H1 (cell line): ENCODE results near the gene ASRGL1.

Source experiments
- CHD1 ChIP-seq: IDR thresholded peaks from 2 replicates; pipeline ENCODE4 v1.6.1; 2012; ENCODE audit warnings: low read depth, low read length, improper control_type of control experiment
- EZH2 ChIP-seq: fragments of 200-600 bp; sonication (generic); IDR thresholded peaks from 2 replicates; pipeline ENCODE4 v1.7.1; 2012; ENCODE audit warnings: low read depth, mild to moderate bottlenecking, moderate library complexity, low read length, inconsistent platforms; ENCODE audit not compliant: severe bottlenecking
- JUN ChIP-seq: IDR thresholded peaks from 2 replicates; pipeline ENCODE4 v1.6.1; 2011; ENCODE audit warnings: low read depth, mild to moderate bottlenecking, improper control_type of control experiment, low read length
- KDM4A ChIP-seq: IDR thresholded peaks from one replicate; pipeline ENCODE4 v1.7.1; 2012; ENCODE audit warnings: low read depth, mild to moderate bottlenecking, moderate library complexity, low read length, inconsistent platforms; ENCODE audit not compliant: severe bottlenecking
- MAX ChIP-seq: IDR thresholded peaks from 2 replicates; pipeline ENCODE4 v1.6.1; 2012; ENCODE audit warnings: inconsistent platforms
- POLR2A ChIP-seq, 2 experiments: IDR thresholded peaks; 1 replicate in 1 of 2; 2 replicates in 1 of 2; pipeline ENCODE4 v1.6.1; 2011; ENCODE audit warnings: low read depth in 2 of 2, low read length in 2 of 2, mild to moderate bottlenecking in 2 of 2; ENCODE audit errors: control extremely low read depth in 1 of 2
- RAD21 ChIP-seq, 2 experiments: IDR thresholded peaks in 1 of 2; conservative IDR thresholded peaks in 1 of 2; 2 replicates each; pipeline ENCODE4 v1.6.1; 2011; ENCODE audit warnings: low read depth in 2 of 2, low read length in 2 of 2, improper control_type of control experiment in 1 of 2, inconsistent platforms in 1 of 2, mild to moderate bottlenecking in 1 of 2, moderate library complexity in 1 of 2
- SP1 ChIP-seq: IDR thresholded peaks from 2 replicates; pipeline ENCODE4 v1.6.1; 2011; ENCODE audit warnings: low read depth, low read length
- TF ChIP-seq, protein P1 (sequence below), 3 experiments: IDR thresholded peaks; 1 replicate in 2 of 3; 2 replicates in 1 of 3; pipeline versions ENCODE4 v1.5.1 to v1.6.1; 2011; ENCODE audit warnings: low read length in 3 of 3, mild to moderate bottlenecking in 3 of 3, inconsistent platforms in 2 of 3, low read depth in 1 of 3, moderate library complexity in 1 of 3; ENCODE audit not compliant: insufficient read depth in 1 of 3; ENCODE audit errors: control extremely low read depth in 1 of 3

- TF ChIP-seq RAD21 (IDR thresholded peaks at IDR 0.05 in 1 of 2, conservative IDR thresholded peaks at IDR 0.05 in 1 of 2; ENCODE audit: low read depth in 2 of 2, low read length in 2 of 2), result no peak
- no peak for TF ChIP-seq POLR2A (IDR thresholded peaks at IDR 0.05; ENCODE audit: control extremely low read depth in 1 of 2, low read depth in 2 of 2, low read length in 2 of 2)
- TF ChIP-seq, protein P1, sequence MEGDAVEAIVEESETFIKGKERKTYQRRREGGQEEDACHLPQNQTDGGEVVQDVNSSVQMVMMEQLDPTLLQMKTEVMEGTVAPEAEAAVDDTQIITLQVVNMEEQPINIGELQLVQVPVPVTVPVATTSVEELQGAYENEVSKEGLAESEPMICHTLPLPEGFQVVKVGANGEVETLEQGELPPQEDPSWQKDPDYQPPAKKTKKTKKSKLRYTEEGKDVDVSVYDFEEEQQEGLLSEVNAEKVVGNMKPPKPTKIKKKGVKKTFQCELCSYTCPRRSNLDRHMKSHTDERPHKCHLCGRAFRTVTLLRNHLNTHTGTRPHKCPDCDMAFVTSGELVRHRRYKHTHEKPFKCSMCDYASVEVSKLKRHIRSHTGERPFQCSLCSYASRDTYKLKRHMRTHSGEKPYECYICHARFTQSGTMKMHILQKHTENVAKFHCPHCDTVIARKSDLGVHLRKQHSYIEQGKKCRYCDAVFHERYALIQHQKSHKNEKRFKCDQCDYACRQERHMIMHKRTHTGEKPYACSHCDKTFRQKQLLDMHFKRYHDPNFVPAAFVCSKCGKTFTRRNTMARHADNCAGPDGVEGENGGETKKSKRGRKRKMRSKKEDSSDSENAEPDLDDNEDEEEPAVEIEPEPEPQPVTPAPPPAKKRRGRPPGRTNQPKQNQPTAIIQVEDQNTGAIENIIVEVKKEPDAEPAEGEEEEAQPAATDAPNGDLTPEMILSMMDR (IDR thresholded peaks at IDR 0.05; ENCODE audit: control extremely low read depth in 1 of 3, insufficient read depth in 1 of 3, low read depth in 1 of 3, low read length in 3 of 3), result no peak
- no peak for TF ChIP-seq EZH2
- TF ChIP-seq JUN, result no peak
- no peak for TF ChIP-seq SP1
- no peak for TF ChIP-seq CHD1
- no peak for TF ChIP-seq KDM4A
- TF ChIP-seq MAX, result no peak
Measured at GRCh38 chr11:62358273-62358672, 21.0 kb downstream of the ASRGL1 start.
